Lower leg skin (tissue), 4 donors: ENCODE measurements around the gene SMIM30. TPM values are rescaled to one million over a fixed set of nuclear protein-coding genes. Genes with fewer than 3 reads are reported as not detected.
"Not testable (repeated sequence)": the region's sequence is repeated elsewhere in the genome, so short reads cannot be mapped to it uniquely, and the experiment has no call there.

Source experiments
- DNase-seq, 2 donors: peaks; one replicate each; pipeline ENCODE4 v3.0.0-alpha.2; 2019; ENCODE audit warnings: low spot score in 2 of 2
- H3K4me3 ChIP-seq: fragments of 200-600 bp; sonication (generic); 2 replicates; pipeline ENCODE4 v1.5.1; 2017; ENCODE audit warnings: mild to moderate bottlenecking, low read depth; ENCODE audit not compliant: poor library complexity, severe bottlenecking
- CTCF ChIP-seq, 3 donors: fragments of 450-650 bp; IDR thresholded peaks; one replicate each; pipeline ENCODE4 v1.5.1; 2016; ENCODE audit warnings: antibody characterized with exemption in 3 of 3, mild to moderate bottlenecking in 3 of 3, moderate library complexity in 2 of 3
- POLR2A ChIP-seq, 2 donors: fragments of 450-650 bp; IDR thresholded peaks; one replicate each; pipeline ENCODE4 v1.6.1; 2016 to 2017; ENCODE audit warnings: antibody characterized with exemption in 2 of 2, mild to moderate bottlenecking in 1 of 2, moderate library complexity in 1 of 2
- WGBS, 2 donors: methylation state at CpG; one replicate each; pipeline ENCODE4 v1.1.5; 2018; 5-methylcytosine and 5-hydroxymethylcytosine counted together
- intact Hi-C: fragments of 100-400 bp; cut with DNase I; formaldehyde crosslinking; loops from one replicate; pipeline ENCODE4 v1.15.0; 2023; ENCODE audit warnings: low total_unique reads
- total RNA-seq, 4 donors: library from RNA; depleted of rRNA; stranded (reverse); fragments of >200 nt; gene quantifications; one replicate each; pipeline ENCODE4 v1.1.0, GENCODE V29; 2016

SMIM30 gene
- total RNA-seq, 4 donors from 2014 or later = 9.1 to 25.6 (median 19.0) TPM

- intact Hi-C loops = no loop called here
- no peak overlapping the region for H3K4me3 ChIP-seq
- WGBS, 2 donors = 71 to 74% methylated on average over 1 of the region's 1 CpG
- no peak for DNase-seq
- TF ChIP-seq CTCF (IDR thresholded peaks at IDR 0.05) = no peak
- no peak for TF ChIP-seq POLR2A (IDR thresholded peaks at IDR 0.05)
Observed at GRCh38 chr7:113120647-113121046, 2.3 kb upstream of the SMIM30 start.

GRCh38 chr7:113119429-113119828 is 1.1 kb upstream of the SMIM30 start:
- TF ChIP-seq CTCF (IDR thresholded peaks at IDR 0.05) (no peak), POLR2A (IDR thresholded peaks at IDR 0.05) (no peak)
- 47 to 55% methylated on average over 6 of the region's 6 CpGs for WGBS, 2 donors
- no peak for DNase-seq
- H3K4me3 ChIP-seq = no peak overlapping the region
- intact Hi-C loops = no loop called here

GRCh38 chr7:113117374-113117774 is 980 bp downstream of the SMIM30 start:
- not testable (repeated sequence) for H3K4me3 ChIP-seq, DNase-seq

GRCh38 chr7:113113912-113114311 is 4.4 kb downstream of the SMIM30 start:
- DNase-seq = no peak
- intact Hi-C loops = no loop called here
- WGBS, 2 donors = 76 to 77% methylated on average over 2 of the region's 2 CpGs
- H3K4me3 ChIP-seq = no peak overlapping the region
- TF ChIP-seq CTCF (IDR thresholded peaks at IDR 0.05) (no peak), POLR2A (IDR thresholded peaks at IDR 0.05) (no peak)

More at GRCh38 chr7:113117374-113117774, 980 bp downstream of the SMIM30 start:
- intact Hi-C loops = not testable (repeated sequence)
- 74% methylated on average over 4 of the region's 4 CpGs for WGBS, 2 donors

GRCh38 chr7:113109718-113110117 is 8.6 kb downstream of the SMIM30 start:
- 57 to 58% methylated on average over 1 of the region's 1 CpG for WGBS, 2 donors
- TF ChIP-seq POLR2A (IDR thresholded peaks at IDR 0.05) (no peak), CTCF (IDR thresholded peaks at IDR 0.05) (no peak)
- no peak for DNase-seq
- H3K4me3 ChIP-seq = no peak overlapping the region
- intact Hi-C loops = no loop called here

- H3K4me3 ChIP-seq = no peak overlapping the region
- no peak for TF ChIP-seq POLR2A (IDR thresholded peaks at IDR 0.05)
- no peak for TF ChIP-seq CTCF (IDR thresholded peaks at IDR 0.05)
- intact Hi-C loops = no loop called here
- WGBS, 2 donors = 36 to 53% methylated on average over 5 of the region's 5 CpGs
- no peak for DNase-seq
Observed at GRCh38 chr7:113100121-113100603, 18.2 kb downstream of the SMIM30 start.
